Measurements from ENCODE around the gene CHRNB4. TPM values are rescaled to one million over a fixed set of nuclear protein-coding genes. Genes with fewer than 3 reads are reported as not detected.

CHRNB4 gene
- total and polyA plus RNA-seq, 2 donors (not counting 1 experiment from before 2014, with no cell fraction given): not detected

DNA sequence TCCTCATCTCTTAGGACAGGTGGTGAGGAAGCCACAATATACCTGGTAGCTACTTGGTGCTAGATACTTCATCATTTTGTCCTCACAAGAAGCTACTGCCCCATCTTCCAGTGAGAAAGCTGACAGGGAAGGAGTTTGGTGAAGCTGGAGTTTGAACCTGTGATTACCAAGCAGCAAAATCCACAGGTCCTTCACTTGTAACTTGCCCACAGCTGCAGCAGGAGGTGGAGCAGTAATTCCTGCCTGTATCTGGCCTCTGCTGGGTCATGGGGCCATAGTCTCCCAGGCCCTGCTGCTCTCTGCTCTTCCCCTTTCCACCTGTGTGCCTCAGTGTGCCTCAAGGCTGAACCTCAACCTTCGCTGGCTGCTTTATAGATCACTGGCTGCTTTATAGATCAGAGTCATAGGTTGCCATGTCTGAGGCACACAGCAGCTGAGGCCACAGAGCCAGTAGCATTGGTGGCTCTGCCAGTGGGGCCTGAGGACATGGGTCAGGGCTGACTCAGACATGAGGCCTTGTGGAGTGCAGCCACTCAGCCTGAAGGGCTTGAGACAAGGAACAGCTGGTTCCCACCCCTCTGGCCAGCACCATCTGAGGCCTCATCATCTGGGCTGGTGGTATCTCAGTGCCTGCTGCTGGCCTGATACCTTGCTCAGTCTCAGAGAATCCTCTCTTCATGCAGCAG is 11.1 kb upstream of the CHRNB4 start:
- H3K9ac ChIP-seq (ENCODE audit: insufficient read depth, low read length): no peak overlapping the region
- H3K4me2 ChIP-seq (ENCODE audit: extremely low read depth, insufficient read depth, low read length): no peak overlapping the region
- no peak for DNase-seq (ENCODE audit: low read depth in 2 of 2)
- H3K9me3 ChIP-seq (ENCODE audit: control insufficient read depth, insufficient read depth, low read depth, low read length): no peaks in the 10 kb centered on the region
- H3K27me3 ChIP-seq (ENCODE audit: control insufficient read depth, insufficient read depth, low read length): no peaks in the 10 kb centered on the region
- TF ChIP-seq, protein P1, sequence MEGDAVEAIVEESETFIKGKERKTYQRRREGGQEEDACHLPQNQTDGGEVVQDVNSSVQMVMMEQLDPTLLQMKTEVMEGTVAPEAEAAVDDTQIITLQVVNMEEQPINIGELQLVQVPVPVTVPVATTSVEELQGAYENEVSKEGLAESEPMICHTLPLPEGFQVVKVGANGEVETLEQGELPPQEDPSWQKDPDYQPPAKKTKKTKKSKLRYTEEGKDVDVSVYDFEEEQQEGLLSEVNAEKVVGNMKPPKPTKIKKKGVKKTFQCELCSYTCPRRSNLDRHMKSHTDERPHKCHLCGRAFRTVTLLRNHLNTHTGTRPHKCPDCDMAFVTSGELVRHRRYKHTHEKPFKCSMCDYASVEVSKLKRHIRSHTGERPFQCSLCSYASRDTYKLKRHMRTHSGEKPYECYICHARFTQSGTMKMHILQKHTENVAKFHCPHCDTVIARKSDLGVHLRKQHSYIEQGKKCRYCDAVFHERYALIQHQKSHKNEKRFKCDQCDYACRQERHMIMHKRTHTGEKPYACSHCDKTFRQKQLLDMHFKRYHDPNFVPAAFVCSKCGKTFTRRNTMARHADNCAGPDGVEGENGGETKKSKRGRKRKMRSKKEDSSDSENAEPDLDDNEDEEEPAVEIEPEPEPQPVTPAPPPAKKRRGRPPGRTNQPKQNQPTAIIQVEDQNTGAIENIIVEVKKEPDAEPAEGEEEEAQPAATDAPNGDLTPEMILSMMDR (conservative IDR thresholded peaks at IDR 0.05 in 1 of 2, IDR thresholded peaks at IDR 0.05 in 1 of 2; ENCODE audit: low read depth in 1 of 2, low read length in 2 of 2): no peak
- TF ChIP-seq EZH2 (IDR thresholded peaks at IDR 0.05; ENCODE audit: low read length, missing control alignments): no peak
- no peaks in the 10 kb centered on the region for H3K79me2 ChIP-seq (ENCODE audit: control insufficient read depth, insufficient read depth, low read length)
- no peak overlapping the region for H3K4me3 ChIP-seq (replicated peaks in 1 of 4; ENCODE audit: control extremely low read depth in 1 of 4, insufficient read depth in 1 of 4, low read depth in 3 of 4, low read length in 4 of 4)
- H3K36me3 ChIP-seq (ENCODE audit: control insufficient read depth, insufficient read depth, low read length): no peaks in the 10 kb centered on the region
- H3K4me1 ChIP-seq (ENCODE audit: control insufficient read depth, extremely low read depth, insufficient read depth, low read length): no peaks in the 10 kb centered on the region
- no peaks in the 10 kb centered on the region for H4K20me1 ChIP-seq (ENCODE audit: control insufficient read depth, extremely low read depth, insufficient read depth, low read length)
- H3K27ac ChIP-seq (ENCODE audit: insufficient read depth, low read length): no peak overlapping the region
- no peak overlapping the region for H2AFZ ChIP-seq (ENCODE audit: low read length)

DNA sequence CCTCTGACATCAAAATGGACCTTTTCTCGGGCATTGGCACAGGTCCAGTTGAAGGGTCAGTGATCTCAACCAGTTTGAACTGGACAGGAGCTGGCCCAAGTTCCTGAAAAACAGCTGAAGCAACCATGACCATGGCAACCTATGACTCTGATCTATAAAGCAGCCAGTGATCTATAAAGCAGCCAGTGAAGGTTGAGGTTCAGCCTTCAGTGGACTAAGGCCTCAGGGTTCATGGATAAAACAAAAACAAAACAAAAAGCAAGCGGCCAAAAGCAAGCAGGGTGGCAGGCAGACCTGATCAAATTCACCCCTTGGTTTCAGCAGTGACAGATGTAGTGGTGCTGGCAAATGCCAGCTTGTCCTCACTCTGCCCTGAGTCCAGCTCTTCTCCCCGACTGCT is 10.0 kb upstream of the CHRNB4 start:
- no peaks in the 10 kb centered on the region for H3K4me1 ChIP-seq (ENCODE audit: control insufficient read depth, extremely low read depth, insufficient read depth, low read length)
- H2AFZ ChIP-seq (ENCODE audit: low read length): no peak overlapping the region
- H3K27ac ChIP-seq (ENCODE audit: insufficient read depth, low read length): no peak overlapping the region
- no peaks in the 10 kb centered on the region for H3K27me3 ChIP-seq (ENCODE audit: control insufficient read depth, insufficient read depth, low read length)
- DNase-seq (ENCODE audit: low read depth in 2 of 2): no peak
- no peak for TF ChIP-seq EZH2 (IDR thresholded peaks at IDR 0.05; ENCODE audit: low read length, missing control alignments)
- TF ChIP-seq, protein P1 (conservative IDR thresholded peaks at IDR 0.05 in 1 of 2, IDR thresholded peaks at IDR 0.05 in 1 of 2; ENCODE audit: low read depth in 1 of 2, low read length in 2 of 2): no peak
- no peaks in the 10 kb centered on the region for H3K79me2 ChIP-seq (ENCODE audit: control insufficient read depth, insufficient read depth, low read length)
- no peak overlapping the region for H3K4me2 ChIP-seq (ENCODE audit: extremely low read depth, insufficient read depth, low read length)
- H3K9me3 ChIP-seq (ENCODE audit: control insufficient read depth, insufficient read depth, low read depth, low read length): no peaks in the 10 kb centered on the region
- no peak overlapping the region for H3K9ac ChIP-seq (ENCODE audit: insufficient read depth, low read length)
- no peak overlapping the region for H3K4me3 ChIP-seq (replicated peaks in 1 of 4; ENCODE audit: control extremely low read depth in 1 of 4, insufficient read depth in 1 of 4, low read depth in 3 of 4, low read length in 4 of 4)
- no peaks in the 10 kb centered on the region for H3K36me3 ChIP-seq (ENCODE audit: control insufficient read depth, insufficient read depth, low read length)
- no peaks in the 10 kb centered on the region for H4K20me1 ChIP-seq (ENCODE audit: control insufficient read depth, extremely low read depth, insufficient read depth, low read length)

DNA sequence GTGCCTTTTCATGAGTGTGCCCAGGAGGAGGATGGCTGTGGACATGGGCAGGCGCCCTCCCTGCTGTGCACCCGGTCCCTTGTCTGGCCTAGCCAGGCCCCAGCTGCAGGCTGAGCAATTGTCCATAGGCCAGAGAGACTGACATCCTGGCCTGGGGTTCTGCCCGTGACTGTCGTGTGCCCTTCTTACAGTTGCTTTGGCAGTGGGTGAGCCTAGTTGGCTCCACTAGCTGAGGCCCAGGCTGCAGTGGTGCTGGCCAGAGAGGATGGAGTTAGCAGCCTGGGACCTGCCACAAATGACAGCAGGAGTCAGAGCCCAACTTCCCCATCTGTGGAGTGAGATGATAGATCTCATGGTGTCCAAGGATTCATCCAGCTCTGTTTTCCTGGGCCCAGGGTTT is 9.0 kb upstream of the CHRNB4 start:
- H3K27me3 ChIP-seq (ENCODE audit: control insufficient read depth, insufficient read depth, low read length): no peaks in the 10 kb centered on the region

More for the DNA sequence above, 9.0 kb upstream of the CHRNB4 start:
- Histone ChIP-seq H3K27ac (ENCODE audit: insufficient read depth, low read length) (no peak overlapping the region), H3K9me3 (ENCODE audit: control insufficient read depth, insufficient read depth, low read depth, low read length) (no peaks in the 10 kb centered on the region), H3K36me3 (ENCODE audit: control insufficient read depth, insufficient read depth, low read length) (no peaks in the 10 kb centered on the region), H3K79me2 (ENCODE audit: control insufficient read depth, insufficient read depth, low read length) (no peaks in the 10 kb centered on the region), H2AFZ (ENCODE audit: low read length) (no peak overlapping the region), H3K4me2 (ENCODE audit: extremely low read depth, insufficient read depth, low read length) (no peak overlapping the region), H3K4me1 (ENCODE audit: control insufficient read depth, extremely low read depth, insufficient read depth, low read length) (no peaks in the 10 kb centered on the region), H3K9ac (ENCODE audit: insufficient read depth, low read length) (no peak overlapping the region), H3K4me3 (replicated peaks in 1 of 4; ENCODE audit: control extremely low read depth in 1 of 4, insufficient read depth in 1 of 4, low read depth in 3 of 4, low read length in 4 of 4) (no peak overlapping the region), H4K20me1 (ENCODE audit: control insufficient read depth, extremely low read depth, insufficient read depth, low read length) (no peaks in the 10 kb centered on the region)
- TF ChIP-seq EZH2 (IDR thresholded peaks at IDR 0.05; ENCODE audit: low read length, missing control alignments): no peak
- TF ChIP-seq, protein P1 (conservative IDR thresholded peaks at IDR 0.05 in 1 of 2, IDR thresholded peaks at IDR 0.05 in 1 of 2; ENCODE audit: low read depth in 1 of 2, low read length in 2 of 2): no peak
- no peak for DNase-seq (ENCODE audit: low read depth in 2 of 2)

All from fibroblast of lung (primary cell).